ENCODE measurements around the gene KCNJ13. TPM values are rescaled to one million over a fixed set of nuclear protein-coding genes. Genes with fewer than 3 reads are reported as not detected.

The KCNJ13 gene
- polyA plus RNA-seq, 1 donor from 2014 or later = not detected

DNA sequence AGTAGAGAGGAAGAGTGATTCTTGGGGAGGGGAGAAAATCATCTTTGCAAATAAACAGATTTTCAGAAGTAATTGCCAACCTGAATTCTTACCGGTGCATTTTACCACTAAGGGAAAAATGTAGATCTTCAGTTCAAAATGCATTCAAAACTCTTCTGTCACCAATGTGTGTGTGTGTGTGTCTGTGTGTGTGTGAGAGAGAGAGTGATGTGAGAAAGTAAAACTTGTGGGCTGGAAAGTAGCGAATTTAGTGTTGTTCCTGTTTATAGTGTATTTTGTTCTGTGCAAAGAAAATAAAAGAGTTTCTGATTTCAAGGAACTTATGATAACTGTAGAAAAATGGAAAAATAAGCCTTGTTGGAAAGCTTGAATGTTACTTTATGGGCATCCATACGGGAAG is 27.0 kb downstream of the KCNJ13 start:
- Histone ChIP-seq H3K9ac (ENCODE audit: low read length) (no peak overlapping the region), H3F3A (ENCODE audit: insufficient read depth, low read length, poor library complexity, severe bottlenecking) (no peaks in the 10 kb centered on the region), H3K27ac (ENCODE audit: low read length) (no peak overlapping the region), H2AFZ (ENCODE audit: low read depth, low read length) (no peak overlapping the region), H4K20me1 (ENCODE audit: insufficient read depth) (no peaks in the 10 kb centered on the region), H3K79me2 (replicated peaks; ENCODE audit: insufficient read depth, low read length) (no peaks in the 10 kb centered on the region), H3K27me3 (ENCODE audit: insufficient read depth, low read depth, low read length) (no peaks in the 10 kb centered on the region), H3K4me2 (ENCODE audit: low read length) (no peak overlapping the region), H3K9me3 (ENCODE audit: low read length) (no peaks in the 10 kb centered on the region), H3K36me3 (ENCODE audit: insufficient read depth, low read length) (no peaks in the 10 kb centered on the region), H3K9me2 (ENCODE audit: insufficient read depth, low read length) (no peaks in the 10 kb centered on the region), H3K4me3 (ENCODE audit: low read length) (no peak overlapping the region)
- TF ChIP-seq EZH2 (IDR thresholded peaks at IDR 0.05; ENCODE audit: borderline replicate concordance, insufficient read depth, low read length, poor library complexity, severe bottlenecking) (no peak), SMC3 (conservative IDR thresholded peaks at IDR 0.05; ENCODE audit: poor library complexity) (no peak), RAD21 (conservative IDR thresholded peaks at IDR 0.05) (no peak), EP300 (conservative IDR thresholded peaks at IDR 0.05; ENCODE audit: poor library complexity, severe bottlenecking) (no peak), TAF1 (IDR thresholded peaks at IDR 0.05; ENCODE audit: low read depth) (no peak), MXI1 (conservative IDR thresholded peaks at IDR 0.05; ENCODE audit: poor library complexity, severe bottlenecking) (no peak), POLR2AphosphoS5 (IDR thresholded peaks at IDR 0.05) (no peak)
- TF ChIP-seq, protein P1, sequence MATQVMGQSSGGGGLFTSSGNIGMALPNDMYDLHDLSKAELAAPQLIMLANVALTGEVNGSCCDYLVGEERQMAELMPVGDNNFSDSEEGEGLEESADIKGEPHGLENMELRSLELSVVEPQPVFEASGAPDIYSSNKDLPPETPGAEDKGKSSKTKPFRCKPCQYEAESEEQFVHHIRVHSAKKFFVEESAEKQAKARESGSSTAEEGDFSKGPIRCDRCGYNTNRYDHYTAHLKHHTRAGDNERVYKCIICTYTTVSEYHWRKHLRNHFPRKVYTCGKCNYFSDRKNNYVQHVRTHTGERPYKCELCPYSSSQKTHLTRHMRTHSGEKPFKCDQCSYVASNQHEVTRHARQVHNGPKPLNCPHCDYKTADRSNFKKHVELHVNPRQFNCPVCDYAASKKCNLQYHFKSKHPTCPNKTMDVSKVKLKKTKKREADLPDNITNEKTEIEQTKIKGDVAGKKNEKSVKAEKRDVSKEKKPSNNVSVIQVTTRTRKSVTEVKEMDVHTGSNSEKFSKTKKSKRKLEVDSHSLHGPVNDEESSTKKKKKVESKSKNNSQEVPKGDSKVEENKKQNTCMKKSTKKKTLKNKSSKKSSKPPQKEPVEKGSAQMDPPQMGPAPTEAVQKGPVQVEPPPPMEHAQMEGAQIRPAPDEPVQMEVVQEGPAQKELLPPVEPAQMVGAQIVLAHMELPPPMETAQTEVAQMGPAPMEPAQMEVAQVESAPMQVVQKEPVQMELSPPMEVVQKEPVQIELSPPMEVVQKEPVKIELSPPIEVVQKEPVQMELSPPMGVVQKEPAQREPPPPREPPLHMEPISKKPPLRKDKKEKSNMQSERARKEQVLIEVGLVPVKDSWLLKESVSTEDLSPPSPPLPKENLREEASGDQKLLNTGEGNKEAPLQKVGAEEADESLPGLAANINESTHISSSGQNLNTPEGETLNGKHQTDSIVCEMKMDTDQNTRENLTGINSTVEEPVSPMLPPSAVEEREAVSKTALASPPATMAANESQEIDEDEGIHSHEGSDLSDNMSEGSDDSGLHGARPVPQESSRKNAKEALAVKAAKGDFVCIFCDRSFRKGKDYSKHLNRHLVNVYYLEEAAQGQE (IDR thresholded peaks at IDR 0.05; ENCODE audit: borderline replicate concordance) = no peak
- TF ChIP-seq, protein P2, sequence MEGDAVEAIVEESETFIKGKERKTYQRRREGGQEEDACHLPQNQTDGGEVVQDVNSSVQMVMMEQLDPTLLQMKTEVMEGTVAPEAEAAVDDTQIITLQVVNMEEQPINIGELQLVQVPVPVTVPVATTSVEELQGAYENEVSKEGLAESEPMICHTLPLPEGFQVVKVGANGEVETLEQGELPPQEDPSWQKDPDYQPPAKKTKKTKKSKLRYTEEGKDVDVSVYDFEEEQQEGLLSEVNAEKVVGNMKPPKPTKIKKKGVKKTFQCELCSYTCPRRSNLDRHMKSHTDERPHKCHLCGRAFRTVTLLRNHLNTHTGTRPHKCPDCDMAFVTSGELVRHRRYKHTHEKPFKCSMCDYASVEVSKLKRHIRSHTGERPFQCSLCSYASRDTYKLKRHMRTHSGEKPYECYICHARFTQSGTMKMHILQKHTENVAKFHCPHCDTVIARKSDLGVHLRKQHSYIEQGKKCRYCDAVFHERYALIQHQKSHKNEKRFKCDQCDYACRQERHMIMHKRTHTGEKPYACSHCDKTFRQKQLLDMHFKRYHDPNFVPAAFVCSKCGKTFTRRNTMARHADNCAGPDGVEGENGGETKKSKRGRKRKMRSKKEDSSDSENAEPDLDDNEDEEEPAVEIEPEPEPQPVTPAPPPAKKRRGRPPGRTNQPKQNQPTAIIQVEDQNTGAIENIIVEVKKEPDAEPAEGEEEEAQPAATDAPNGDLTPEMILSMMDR (IDR thresholded peaks at IDR 0.05; ENCODE audit: poor library complexity, severe bottlenecking) = no peak

DNA sequence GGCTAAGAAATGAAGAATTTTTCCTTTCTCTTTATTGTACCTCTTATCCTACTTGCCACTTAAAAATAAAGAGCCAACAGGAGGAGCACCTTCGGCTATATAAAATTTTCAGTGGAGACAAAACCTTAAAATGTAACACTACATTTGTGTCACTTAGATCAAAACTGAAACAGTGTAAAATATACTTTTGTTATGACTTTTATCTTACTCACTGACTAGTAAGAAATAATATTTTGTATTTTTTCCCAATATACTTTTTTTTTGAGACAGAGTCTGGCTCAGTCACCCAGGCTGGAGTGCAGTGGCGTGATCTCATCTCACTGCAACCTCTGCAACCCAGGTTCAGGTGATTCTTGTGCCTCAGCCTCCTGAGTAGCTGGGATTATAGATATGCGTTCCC is 28.3 kb downstream of the KCNJ13 start:
- Histone ChIP-seq H2AFZ (ENCODE audit: low read depth, low read length) (no peak overlapping the region), H3K4me3 (ENCODE audit: low read length) (no peak overlapping the region), H3K27me3 (ENCODE audit: insufficient read depth, low read depth, low read length) (no peaks in the 10 kb centered on the region), H3K27ac (ENCODE audit: low read length) (no peak overlapping the region), H3K79me2 (replicated peaks; ENCODE audit: insufficient read depth, low read length) (no peaks in the 10 kb centered on the region), H4K20me1 (ENCODE audit: insufficient read depth) (no peaks in the 10 kb centered on the region), H3F3A (ENCODE audit: insufficient read depth, low read length, poor library complexity, severe bottlenecking) (no peaks in the 10 kb centered on the region), H3K4me2 (ENCODE audit: low read length) (no peak overlapping the region), H3K9me2 (ENCODE audit: insufficient read depth, low read length) (no peaks in the 10 kb centered on the region), H3K9ac (ENCODE audit: low read length) (no peak overlapping the region), H3K9me3 (ENCODE audit: low read length) (no peaks in the 10 kb centered on the region), H3K36me3 (ENCODE audit: insufficient read depth, low read length) (no peaks in the 10 kb centered on the region)
- no peak for TF ChIP-seq MXI1 (conservative IDR thresholded peaks at IDR 0.05; ENCODE audit: poor library complexity, severe bottlenecking)
- no peak for TF ChIP-seq SMC3 (conservative IDR thresholded peaks at IDR 0.05; ENCODE audit: poor library complexity)
- TF ChIP-seq, protein P2 (IDR thresholded peaks at IDR 0.05; ENCODE audit: poor library complexity, severe bottlenecking) = no peak
- no peak for TF ChIP-seq EP300 (conservative IDR thresholded peaks at IDR 0.05; ENCODE audit: poor library complexity, severe bottlenecking)

Data from neural cell (in vitro differentiated cells).